ENCODE data around the gene NCKAP5. TPM values are rescaled to one million over a fixed set of nuclear protein-coding genes. Genes with fewer than 3 reads are reported as not detected.

The NCKAP5 gene
- total RNA-seq, 1 donor from 2014 or later = 0.46 TPM

DNA sequence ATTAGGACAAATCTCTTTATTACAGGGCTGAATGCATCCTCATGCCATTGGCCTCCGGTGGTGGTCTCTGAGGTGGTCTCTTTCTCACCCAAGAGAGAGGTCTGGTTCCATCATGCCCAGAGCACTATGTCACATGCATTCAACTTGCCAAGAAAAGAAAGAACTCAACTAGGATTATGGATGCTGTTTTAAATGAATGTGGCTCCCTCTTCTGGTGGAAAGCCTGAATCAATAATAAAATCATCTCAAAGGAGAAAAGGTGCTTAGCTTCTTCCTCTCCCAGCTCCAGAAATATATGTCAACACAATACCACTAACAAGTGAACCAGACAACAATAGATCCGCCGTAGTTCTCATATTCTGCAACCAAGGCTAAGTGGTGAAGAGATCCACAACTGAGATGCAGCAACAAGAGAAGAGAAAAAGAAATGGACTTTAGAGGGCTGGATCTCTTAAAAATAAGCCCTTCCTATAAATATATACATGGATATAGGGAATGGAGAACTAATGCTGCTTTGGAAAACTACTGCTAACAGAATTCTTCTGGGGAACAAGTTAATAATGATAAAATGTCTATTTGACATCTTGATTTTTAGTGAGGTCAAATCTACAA is 396.8 kb downstream of the NCKAP5 start:
- Mint-ChIP-seq H3K36me3 (ENCODE audit: unreplicated experiment) (no peaks in the 10 kb centered on the region), H3K27me3 (ENCODE audit: unreplicated experiment) (peaks cover 9% of the 10 kb centered on the region)

DNA sequence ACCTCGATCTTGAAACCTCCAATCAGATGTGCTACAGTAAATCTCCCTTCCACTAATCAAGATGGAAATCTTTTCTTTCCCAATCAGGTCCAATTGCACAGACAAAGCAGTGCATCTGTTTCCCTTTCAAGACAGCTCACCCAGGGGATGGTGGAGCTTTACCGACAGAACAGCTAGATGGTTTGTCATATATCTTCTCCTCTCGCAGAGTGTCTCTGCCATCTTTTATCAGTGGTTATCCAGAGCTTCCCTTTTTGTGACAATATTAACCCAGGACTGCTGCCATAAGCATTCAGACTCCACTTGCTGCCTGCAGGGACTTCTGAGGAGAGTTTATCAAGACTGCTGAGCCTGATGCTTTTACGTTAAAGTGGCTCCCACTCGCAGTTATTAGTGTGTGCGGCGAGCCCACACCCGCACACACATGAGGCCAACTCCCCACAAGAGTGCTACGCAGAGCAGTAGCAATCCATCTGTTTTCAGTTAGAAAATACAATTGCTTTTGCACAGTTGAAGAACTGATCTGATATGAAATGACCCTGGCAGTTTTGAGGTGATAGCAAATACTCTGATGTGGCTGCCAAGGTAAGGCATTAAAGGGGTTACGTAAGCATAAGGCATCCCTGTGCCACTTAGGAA is 398.9 kb downstream of the NCKAP5 start:
- Mint-ChIP-seq H3K4me1 (ENCODE audit: unreplicated experiment) (no peaks in the 10 kb centered on the region), H3K4me3 (ENCODE audit: unreplicated experiment) (no peak overlapping the region), H3K9me3 (ENCODE audit: unreplicated experiment) (no peaks in the 10 kb centered on the region), H3K27ac (ENCODE audit: unreplicated experiment) (no peak overlapping the region), H3K36me3 (ENCODE audit: unreplicated experiment) (no peaks in the 10 kb centered on the region), H3K27me3 (ENCODE audit: unreplicated experiment) (peaks cover 9% of the 10 kb centered on the region)
- no peak for TF ChIP-seq CTCF (IDR thresholded peaks at IDR 0.05)
- no peak for DNase-seq (ENCODE audit: extremely low spot score, unreplicated experiment)

More for the DNA sequence above, 396.8 kb downstream of the NCKAP5 start:
- TF ChIP-seq CTCF (IDR thresholded peaks at IDR 0.05) = peak; percentile 67
- DNase-seq (ENCODE audit: extremely low spot score, unreplicated experiment) = no peak
- no peaks in the 10 kb centered on the region for H3K9me3 Mint-ChIP-seq (ENCODE audit: unreplicated experiment)
- H3K27ac Mint-ChIP-seq (ENCODE audit: unreplicated experiment) = no peak overlapping the region
- H3K4me1 Mint-ChIP-seq (ENCODE audit: unreplicated experiment) = no peaks in the 10 kb centered on the region
- H3K4me3 Mint-ChIP-seq (ENCODE audit: unreplicated experiment) = no peak overlapping the region

- Mint-ChIP-seq H3K36me3 (ENCODE audit: unreplicated experiment) (no peaks in the 10 kb centered on the region), H3K4me3 (ENCODE audit: unreplicated experiment) (no peak overlapping the region), H3K4me1 (ENCODE audit: unreplicated experiment) (no peaks in the 10 kb centered on the region), H3K9me3 (ENCODE audit: unreplicated experiment) (no peaks in the 10 kb centered on the region), H3K27ac (ENCODE audit: unreplicated experiment) (no peak overlapping the region), H3K27me3 (ENCODE audit: unreplicated experiment) (peaks cover 9% of the 10 kb centered on the region)
- no peak for DNase-seq (ENCODE audit: extremely low spot score, unreplicated experiment)
- no peak for TF ChIP-seq CTCF (IDR thresholded peaks at IDR 0.05)
Observed at GRCh38 chr2:133167990-133168389, 400.3 kb downstream of the NCKAP5 start.

GRCh38 chr2:133167223-133167622 is 401.0 kb downstream of the NCKAP5 start:
- Mint-ChIP-seq H3K4me3 (ENCODE audit: unreplicated experiment) (no peak overlapping the region), H3K4me1 (ENCODE audit: unreplicated experiment) (no peaks in the 10 kb centered on the region), H3K36me3 (ENCODE audit: unreplicated experiment) (no peaks in the 10 kb centered on the region), H3K27me3 (ENCODE audit: unreplicated experiment) (peaks cover 9% of the 10 kb centered on the region), H3K9me3 (ENCODE audit: unreplicated experiment) (no peaks in the 10 kb centered on the region), H3K27ac (ENCODE audit: unreplicated experiment) (no peak overlapping the region)
- DNase-seq (ENCODE audit: extremely low spot score, unreplicated experiment) = no peak
- no peak for TF ChIP-seq CTCF (IDR thresholded peaks at IDR 0.05)

DNA sequence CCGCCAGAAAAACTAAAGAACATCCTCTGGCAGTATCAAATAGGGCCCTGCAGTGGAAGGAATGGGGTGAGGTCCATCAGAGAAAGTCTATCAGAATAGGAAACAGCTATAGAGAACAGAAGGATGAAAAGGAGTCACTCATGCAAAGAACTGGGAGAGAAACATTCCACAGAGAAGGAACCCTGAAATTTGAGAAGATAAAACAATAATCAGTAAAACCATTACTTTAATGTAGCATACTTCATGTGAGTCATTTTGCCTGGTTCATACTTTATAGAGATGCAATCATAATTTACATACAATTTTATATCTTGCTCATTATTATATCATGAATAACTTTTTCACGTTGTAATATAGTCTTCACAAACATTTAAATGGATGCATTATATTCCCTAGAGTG is 402.2 kb downstream of the NCKAP5 start:
- Mint-ChIP-seq H3K4me3 (ENCODE audit: unreplicated experiment) (no peak overlapping the region), H3K27me3 (ENCODE audit: unreplicated experiment) (peaks cover 9% of the 10 kb centered on the region), H3K9me3 (ENCODE audit: unreplicated experiment) (no peaks in the 10 kb centered on the region), H3K27ac (ENCODE audit: unreplicated experiment) (no peak overlapping the region), H3K4me1 (ENCODE audit: unreplicated experiment) (no peaks in the 10 kb centered on the region), H3K36me3 (ENCODE audit: unreplicated experiment) (no peaks in the 10 kb centered on the region)
- DNase-seq (ENCODE audit: extremely low spot score, unreplicated experiment) = no peak
- no peak for TF ChIP-seq CTCF (IDR thresholded peaks at IDR 0.05)

All from osteocyte (in vitro differentiated cells).